A673 (cell line): Measurements from ENCODE around the gene ZNF444.

ENCODE experiments used
- EZH2 ChIP-seq: fragments of 200-600 bp; sonication (generic); IDR thresholded peaks from 2 replicates; pipeline ENCODE4 v1.6.1; 2017; ENCODE audit warnings: borderline replicate concordance, low read depth, mild to moderate bottlenecking, mixed read lengths, antibody characterized with exemption, low read length; ENCODE audit not compliant: poor library complexity, severe bottlenecking
- TF ChIP-seq, protein P1 (sequence below): fragments of 300-800, 200-600 bp; sonication (generic); conservative IDR thresholded peaks from 2 replicates; pipeline ENCODE4 v1.5.1; 2017; ENCODE audit warnings: low read depth, mild to moderate bottlenecking, antibody characterized with exemption, low read length, moderate library complexity, mixed read lengths

DNA sequence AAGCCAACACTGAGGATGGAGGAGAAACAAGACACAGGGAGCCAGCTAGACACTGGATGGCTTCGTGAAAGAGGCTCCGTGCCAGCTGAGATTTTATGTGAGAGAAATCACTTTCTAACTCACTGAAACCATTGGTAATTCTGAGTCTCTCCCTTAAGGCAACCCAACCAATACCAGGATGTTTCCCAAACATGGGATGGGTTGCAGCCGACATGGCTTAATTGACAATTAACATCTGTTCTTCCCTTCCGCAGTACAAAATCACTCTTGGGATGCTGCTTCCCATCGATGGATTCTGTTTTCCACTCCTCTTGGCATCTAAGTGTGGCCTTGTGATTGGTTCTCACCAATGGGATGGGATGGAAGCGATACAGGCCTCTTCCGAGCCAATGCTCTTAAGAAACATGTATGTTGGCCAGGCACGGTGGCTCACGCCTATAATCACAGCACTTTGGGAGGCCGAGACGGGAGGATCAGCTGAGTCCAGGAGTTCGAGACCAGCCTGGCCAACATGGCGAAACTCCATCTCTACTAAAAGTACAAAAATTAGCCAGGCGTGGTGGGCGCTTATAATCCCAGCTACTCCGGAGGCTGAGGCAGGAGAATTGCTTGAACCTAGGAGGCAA is 17.7 kb upstream of the ZNF444 start:
- TF ChIP-seq EZH2 = no peak
- TF ChIP-seq, protein P1, sequence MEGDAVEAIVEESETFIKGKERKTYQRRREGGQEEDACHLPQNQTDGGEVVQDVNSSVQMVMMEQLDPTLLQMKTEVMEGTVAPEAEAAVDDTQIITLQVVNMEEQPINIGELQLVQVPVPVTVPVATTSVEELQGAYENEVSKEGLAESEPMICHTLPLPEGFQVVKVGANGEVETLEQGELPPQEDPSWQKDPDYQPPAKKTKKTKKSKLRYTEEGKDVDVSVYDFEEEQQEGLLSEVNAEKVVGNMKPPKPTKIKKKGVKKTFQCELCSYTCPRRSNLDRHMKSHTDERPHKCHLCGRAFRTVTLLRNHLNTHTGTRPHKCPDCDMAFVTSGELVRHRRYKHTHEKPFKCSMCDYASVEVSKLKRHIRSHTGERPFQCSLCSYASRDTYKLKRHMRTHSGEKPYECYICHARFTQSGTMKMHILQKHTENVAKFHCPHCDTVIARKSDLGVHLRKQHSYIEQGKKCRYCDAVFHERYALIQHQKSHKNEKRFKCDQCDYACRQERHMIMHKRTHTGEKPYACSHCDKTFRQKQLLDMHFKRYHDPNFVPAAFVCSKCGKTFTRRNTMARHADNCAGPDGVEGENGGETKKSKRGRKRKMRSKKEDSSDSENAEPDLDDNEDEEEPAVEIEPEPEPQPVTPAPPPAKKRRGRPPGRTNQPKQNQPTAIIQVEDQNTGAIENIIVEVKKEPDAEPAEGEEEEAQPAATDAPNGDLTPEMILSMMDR = no peak
